GM23338 (cell line): ENCODE data around the gene FBXO38. TPM values are rescaled to one million over a fixed set of nuclear protein-coding genes. Genes with fewer than 3 reads are reported as not detected.

ENCODE experiments used
- ATAC-seq: fragments of 200-7000 bp; cut with Tn5 transposase; 3 replicates; pipeline ENCODE4 v1.9.1; 2020
- DNase-seq: peaks from one replicate; pipeline ENCODE4 v3.0.0-alpha.2; 2015; ENCODE audit warnings: low spot score
- H2AFZ ChIP-seq: fragments of 200-600 bp; sonication (generic); 2 replicates; pipeline ENCODE4 v1.8.0; 2016; ENCODE audit warnings: antibody characterized with exemption, mild to moderate bottlenecking, moderate library complexity
- H3F3A ChIP-seq: fragments of 200-600 bp; sonication (generic); replicated peaks from 2 replicates; pipeline ENCODE4 v1.8.0; 2017; ENCODE audit warnings: antibody characterized with exemption, mixed run types, low read depth
- H3K27ac ChIP-seq: fragments of 200-600 bp; sonication (generic); 2 replicates; pipeline ENCODE4 v1.6.1; 2016; ENCODE audit warnings: low read depth
- H3K27me3 ChIP-seq: fragments of 200-600 bp; sonication (generic); 2 replicates; pipeline ENCODE4 v1.8.0; 2016; ENCODE audit warnings: mild to moderate bottlenecking, mixed run types, moderate library complexity; ENCODE audit not compliant: insufficient read depth
- H3K36me3 ChIP-seq: fragments of 200-600 bp; sonication (generic); 2 replicates; pipeline ENCODE4 v1.8.0; 2016; ENCODE audit warnings: mild to moderate bottlenecking; ENCODE audit not compliant: insufficient read depth
- H3K4me1 ChIP-seq: fragments of 200-600 bp; sonication (generic); 2 replicates; pipeline ENCODE4 v1.8.0; 2016; ENCODE audit warnings: mild to moderate bottlenecking, moderate library complexity; ENCODE audit not compliant: insufficient read depth
- H3K4me2 ChIP-seq: fragments of 200-600 bp; sonication (generic); 2 replicates; pipeline ENCODE4 v1.7.1; 2017; ENCODE audit warnings: mixed run types
- H3K4me3 ChIP-seq: fragments of 200-600 bp; sonication (generic); 2 replicates; pipeline ENCODE4 v1.6.1; 2016; ENCODE audit warnings: mixed run types
- H3K79me2 ChIP-seq: fragments of 200-600 bp; sonication (generic); replicated peaks from 2 replicates; pipeline ENCODE4 v1.8.0; 2017; ENCODE audit warnings: mild to moderate bottlenecking; ENCODE audit not compliant: insufficient read depth
- H3K9me2 ChIP-seq: fragments of 200-600 bp; sonication (generic); 2 replicates; pipeline ENCODE4 v1.8.0; 2017; ENCODE audit not compliant: insufficient read depth
- H4K20me1 ChIP-seq: fragments of 200-600 bp; sonication (generic); replicated peaks from 2 replicates; pipeline ENCODE4 v1.8.0; 2017; ENCODE audit warnings: mild to moderate bottlenecking; ENCODE audit not compliant: insufficient read depth
- H3K27ac Mint-ChIP-seq: 2 replicates; pipeline ENCODE4 v1.8.0; 2020; ENCODE audit warnings: inconsistent platforms, mild to moderate bottlenecking, moderate library complexity, mixed read lengths
- H3K27me3 Mint-ChIP-seq: 3 replicates; pipeline ENCODE4 v1.8.0; 2022; ENCODE audit warnings: low read depth, mild to moderate bottlenecking, moderate library complexity, mixed read lengths, inconsistent platforms; ENCODE audit not compliant: insufficient read depth, poor library complexity
- H3K36me3 Mint-ChIP-seq: 3 replicates; pipeline ENCODE4 v1.8.0; 2021; ENCODE audit warnings: low read depth, mild to moderate bottlenecking, inconsistent platforms, moderate library complexity, mixed read lengths
- H3K4me1 Mint-ChIP-seq: 3 replicates; pipeline ENCODE4 v1.8.0; 2020; ENCODE audit warnings: mild to moderate bottlenecking, inconsistent platforms, mixed read lengths
- H3K4me3 Mint-ChIP-seq: 3 replicates; pipeline ENCODE4 v1.8.0; 2021; ENCODE audit warnings: moderate library complexity, mild to moderate bottlenecking, inconsistent platforms, mixed read lengths
- H3K9me3 Mint-ChIP-seq: 3 replicates; pipeline ENCODE4 v1.8.0; 2020; ENCODE audit warnings: moderate library complexity, mild to moderate bottlenecking, inconsistent platforms, mixed read lengths
- CREB1 ChIP-seq: fragments of 250-450 bp; sonication (Bioruptor Pico); IDR thresholded peaks from 2 replicates; pipeline ENCODE4 v1.5.0; 2020; ENCODE audit warnings: low read depth, mild to moderate bottlenecking, moderate library complexity
- CTCF ChIP-seq, 2 experiments: fragments of 200-600 bp in 1 of 2; sonication (generic) in 1 of 2; conservative IDR thresholded peaks; 2 replicates each; pipeline versions ENCODE4 v1.5.1 to v1.6.1; 2016 to 2017; ENCODE audit warnings: antibody characterized with exemption in 2 of 2, low read depth in 2 of 2, mild to moderate bottlenecking in 2 of 2, moderate library complexity in 1 of 2
- ETS1 ChIP-seq: IDR thresholded peaks from 2 replicates; pipeline ENCODE4 v1.6.1; 2016; ENCODE audit warnings: antibody characterized with exemption
- EZH2 ChIP-seq: fragments of 200-600 bp; sonication (generic); IDR thresholded peaks from one replicate; pipeline ENCODE4 v1.8.0; 2017; ENCODE audit warnings: antibody characterized with exemption, mild to moderate bottlenecking, low read depth; ENCODE audit not compliant: unreplicated experiment
- EZH2phosphoT487 ChIP-seq: fragments of 200-600 bp; sonication (generic); IDR thresholded peaks from one replicate; pipeline ENCODE4 v1.8.1; 2018; ENCODE audit warnings: antibody characterized with exemption; ENCODE audit not compliant: unreplicated experiment
- JUNB ChIP-seq: IDR thresholded peaks from one replicate; pipeline ENCODE4 v1.6.1; 2016; ENCODE audit warnings: antibody characterized with exemption; ENCODE audit not compliant: unreplicated experiment
- NANOG ChIP-seq: IDR thresholded peaks from 2 replicates; pipeline ENCODE4 v1.6.1; 2016; ENCODE audit warnings: antibody characterized with exemption, borderline replicate concordance
- POLR2AphosphoS5 ChIP-seq: IDR thresholded peaks from 2 replicates; pipeline ENCODE4 v1.6.1; 2016; ENCODE audit warnings: antibody characterized with exemption, low read depth
- REST ChIP-seq: IDR thresholded peaks from one replicate; pipeline ENCODE4 v1.6.1; 2018; ENCODE audit warnings: antibody characterized with exemption; ENCODE audit not compliant: unreplicated experiment
- STAT1 ChIP-seq: IDR thresholded peaks from one replicate; pipeline ENCODE4 v1.6.1; 2016; ENCODE audit warnings: antibody characterized with exemption; ENCODE audit not compliant: unreplicated experiment
- ZNF114 ChIP-seq: fragments of 250-450 bp; sonication (Bioruptor Pico); IDR thresholded peaks from 2 replicates; pipeline ENCODE4 v1.5.0; 2020; ENCODE audit warnings: mild to moderate bottlenecking, moderate library complexity
- ZNF331 ChIP-seq: fragments of 250-450 bp; sonication (Bioruptor Pico); IDR thresholded peaks from 2 replicates; pipeline ENCODE4 v1.5.0; 2020; ENCODE audit warnings: low read depth, mild to moderate bottlenecking, moderate library complexity
- ZNF462 ChIP-seq: fragments of 250-450 bp; sonication (Bioruptor Pico); IDR thresholded peaks from 2 replicates; pipeline ENCODE4 v1.5.0; 2020; ENCODE audit warnings: mild to moderate bottlenecking, moderate library complexity
- polyA plus RNA-seq: library from polyadenylated mRNA; unstranded; fragments of >200 nt; fragmentation: Nextera tagmentation; extraction: Ambion mirVana; gene quantifications from 2 replicates; pipeline ENCODE4 v1.2.1, GENCODE V29; 2016
- total RNA-seq: library from RNA; depleted of rRNA; stranded (reverse); fragments of >200 nt; shearing (Covaris generic); gene quantifications from 2 replicates; pipeline ENCODE4 v1.2.3, GENCODE V29; 2014

The FBXO38 gene
- total and polyA plus RNA-seq, 2 experiments from 2014 or later, result 13.3 to 45.6 TPM

- H3K4me3 ChIP-seq, result no peak overlapping the region
- H4K20me1 ChIP-seq, result no peaks in the 10 kb centered on the region
- DNase-seq, result no peak
- no peak for ATAC-seq
- H3K9me3 Mint-ChIP-seq, result no peaks in the 10 kb centered on the region
- no peak overlapping the region for H2AFZ ChIP-seq
- no peaks in the 10 kb centered on the region for H3K36me3 Mint-ChIP-seq
- no peak for TF ChIP-seq NANOG
- TF ChIP-seq CTCF (conservative IDR thresholded peaks at IDR 0.05; ENCODE audit: low read depth in 2 of 2), result no peak
- TF ChIP-seq ETS1, result no peak
- TF ChIP-seq EZH2, result no peak
- TF ChIP-seq JUNB, result no peak
- no peak for TF ChIP-seq REST
- no peak for TF ChIP-seq ZNF331 (CRISPR knock-in tag)
- TF ChIP-seq ZNF114 (CRISPR knock-in tag), result no peak
- no peak for TF ChIP-seq STAT1
- TF ChIP-seq ZNF462, result no peak
- no peak for TF ChIP-seq EZH2phosphoT487
- no peak for TF ChIP-seq POLR2AphosphoS5
- TF ChIP-seq CREB1 (CRISPR knock-in tag), result no peak
- no peaks in the 10 kb centered on the region for H3K27me3 ChIP-seq
- H3K79me2 ChIP-seq, result no peaks in the 10 kb centered on the region
- no peaks in the 10 kb centered on the region for H3F3A ChIP-seq
- no peaks in the 10 kb centered on the region for H3K9me2 ChIP-seq
- no peak overlapping the region for H3K4me3 Mint-ChIP-seq
- H3K36me3 ChIP-seq, result no peaks in the 10 kb centered on the region
- H3K27ac Mint-ChIP-seq, result no peak overlapping the region
- H3K4me1 ChIP-seq, result no peaks in the 10 kb centered on the region
- no peaks in the 10 kb centered on the region for H3K27me3 Mint-ChIP-seq
- H3K4me2 ChIP-seq, result no peak overlapping the region
- H3K4me1 Mint-ChIP-seq, result no peaks in the 10 kb centered on the region
- no peak overlapping the region for H3K27ac ChIP-seq
Observed at GRCh38 chr5:148465381-148466235, 81.8 kb downstream of the FBXO38 start.
